ENCODE measurements around the gene KRTAP29-1. TPM values are rescaled to one million over a fixed set of nuclear protein-coding genes. Genes with fewer than 3 reads are reported as not detected.

KRTAP29-1 gene
- total RNA-seq, 1 donor from 2014 or later = not detected

DNA sequence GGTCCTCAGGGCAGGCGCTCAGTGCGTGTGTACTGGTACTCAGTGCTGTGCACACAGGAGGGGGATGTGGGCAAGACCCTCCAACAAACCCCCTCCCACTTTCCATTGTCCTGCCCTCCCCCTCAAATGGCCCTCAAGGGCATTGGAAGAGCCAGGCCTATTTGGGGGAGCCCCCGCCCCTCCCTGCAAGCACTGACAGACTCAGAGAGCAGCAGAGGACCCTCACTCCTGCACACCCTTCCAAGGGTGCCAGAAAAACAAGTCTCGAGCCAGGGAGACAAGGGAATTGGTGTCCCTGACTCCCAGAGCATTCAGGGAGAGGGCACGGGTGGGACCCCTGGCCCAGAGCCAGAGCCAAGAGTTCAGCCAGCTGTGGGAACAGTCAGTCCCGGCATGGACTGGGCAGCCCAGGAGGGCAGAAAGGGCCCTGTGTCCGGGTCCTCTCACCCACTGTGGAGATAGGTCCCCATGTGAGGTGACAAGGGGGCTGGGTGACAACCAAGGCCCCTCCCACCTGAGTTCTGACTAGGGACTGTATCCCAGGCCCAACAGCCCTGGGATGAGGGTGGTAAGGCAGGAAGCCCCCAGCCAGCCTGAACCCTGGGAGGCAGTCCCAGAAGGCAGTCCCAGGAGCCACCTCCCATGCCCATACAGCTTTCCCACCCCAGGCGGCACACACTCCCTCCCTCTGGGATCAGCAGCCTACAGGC, 24.9 kb upstream of the KRTAP29-1 start:
- ATAC-seq = no peak

DNA sequence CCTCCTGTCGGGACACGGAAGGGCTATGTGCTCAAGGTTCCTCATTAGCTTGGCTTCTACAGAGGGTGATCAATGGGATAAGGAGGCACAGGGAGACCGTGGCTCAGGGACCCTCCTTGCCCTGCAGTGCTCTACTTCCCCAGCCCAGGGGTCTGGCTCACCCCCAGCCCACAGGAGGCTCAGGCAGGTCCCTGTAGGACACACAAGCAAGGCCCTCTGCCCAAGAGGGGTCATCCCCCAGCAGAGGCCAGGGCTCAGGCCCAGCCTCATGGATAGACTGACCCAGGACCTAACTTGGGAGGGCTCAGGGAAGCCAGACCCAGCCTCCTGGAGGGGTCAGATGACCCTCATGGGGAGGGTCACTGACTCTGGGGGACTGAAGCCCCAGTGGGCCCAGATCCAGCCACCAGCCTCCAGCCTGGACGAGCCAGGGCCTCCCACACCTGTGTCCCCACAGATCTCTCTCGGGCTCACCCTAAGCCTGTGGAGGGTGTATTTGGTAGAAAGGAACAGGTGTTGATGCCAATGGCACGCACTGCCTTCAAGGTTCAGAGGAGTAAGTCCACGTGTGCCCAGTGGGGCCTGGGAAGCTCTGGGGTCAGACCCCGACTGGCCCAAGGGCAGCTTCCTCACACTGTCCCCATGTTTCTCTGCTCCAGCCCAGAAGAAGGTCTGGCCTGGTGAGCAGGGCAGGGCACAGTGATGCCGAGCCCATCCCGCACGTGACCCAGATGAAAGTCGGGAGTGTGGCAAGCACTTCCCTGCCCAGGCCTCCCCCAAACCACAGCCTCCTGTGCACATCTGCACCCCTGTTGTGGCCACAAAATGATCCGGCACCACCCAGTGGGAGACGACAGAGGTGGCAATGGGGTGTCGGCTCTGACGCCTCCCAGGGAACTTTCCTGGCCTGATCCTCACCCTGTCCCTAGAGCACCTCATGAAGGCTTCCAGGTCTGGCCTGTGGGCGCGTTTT, 23.8 kb upstream of the KRTAP29-1 start:
- no peak for ATAC-seq

DNA sequence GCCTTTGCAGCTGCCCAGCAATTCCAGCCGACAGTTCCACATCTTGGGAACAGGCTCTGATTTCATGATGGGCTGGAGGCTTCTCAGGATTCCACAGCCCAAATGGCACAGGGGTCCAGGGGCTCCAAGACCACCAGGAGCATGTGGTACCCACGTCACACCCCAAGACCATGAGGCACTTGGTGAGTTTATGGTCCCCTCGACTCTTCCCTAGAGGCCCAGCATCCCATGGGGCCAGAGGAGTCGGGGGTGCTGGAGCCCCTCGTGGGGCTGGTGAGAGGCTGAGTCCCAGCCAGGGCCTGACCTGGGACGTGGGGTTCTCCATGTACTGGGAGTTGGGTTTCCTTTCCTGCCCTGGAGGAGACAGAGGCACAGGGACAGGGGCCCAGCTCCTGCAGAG, 23.0 kb upstream of the KRTAP29-1 start:
- no peak for ATAC-seq

- no peak for ATAC-seq
Measured at GRCh38 chr17:41325126-41325525, 22.5 kb upstream of the KRTAP29-1 start.

GRCh38 chr17:41324180-41325075, 21.8 kb upstream of the KRTAP29-1 start:
- ATAC-seq = peak; percentile 51

DNA sequence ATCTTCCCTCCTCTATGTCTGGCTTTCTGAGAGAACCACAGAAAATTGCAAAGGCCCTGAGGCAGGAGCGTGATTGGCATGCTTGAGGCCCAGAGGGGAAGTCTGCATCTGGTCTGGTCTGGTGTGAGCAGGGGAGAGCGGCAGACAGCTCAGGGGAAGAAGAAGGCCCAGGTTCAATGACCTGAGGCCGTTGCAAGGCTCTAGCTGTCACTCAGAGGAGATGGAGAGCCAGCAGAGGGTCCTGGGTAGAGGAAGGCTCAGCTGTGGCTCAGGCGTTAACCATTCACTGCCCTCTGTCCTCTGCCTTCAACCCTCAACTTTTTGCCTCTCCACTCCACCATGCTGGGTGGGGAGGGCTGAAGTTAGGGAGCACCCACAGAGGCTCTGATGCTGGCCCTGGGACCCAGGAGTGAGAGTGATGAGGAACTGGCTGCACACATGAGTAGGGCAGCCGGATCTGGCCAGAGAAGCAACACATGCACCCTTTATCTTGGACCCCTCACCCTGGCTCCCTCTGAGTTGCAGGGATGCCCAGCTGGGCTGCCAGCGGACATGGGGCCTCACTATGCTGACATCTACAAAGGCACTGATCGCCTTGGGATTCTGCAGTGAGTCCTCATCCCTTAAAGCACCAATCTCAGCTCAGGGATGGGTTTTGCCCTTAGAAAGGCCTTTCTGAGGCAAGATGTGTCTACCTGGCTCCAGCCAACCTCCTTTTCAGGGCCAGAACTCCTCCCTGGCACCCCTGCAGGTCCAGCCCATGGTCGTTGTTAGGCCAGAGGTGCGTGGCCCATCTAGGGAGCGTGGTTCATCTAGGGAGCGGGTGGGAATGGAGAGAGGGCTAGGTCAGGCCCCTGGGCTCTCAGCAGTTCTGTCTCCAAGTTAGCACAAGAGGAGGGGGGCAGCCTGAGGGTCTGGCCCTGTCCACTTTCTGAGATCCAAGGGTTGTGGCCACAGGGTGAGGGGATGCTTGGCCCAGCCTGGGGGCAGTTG, 20.5 kb upstream of the KRTAP29-1 start:
- ATAC-seq = no peak

DNA sequence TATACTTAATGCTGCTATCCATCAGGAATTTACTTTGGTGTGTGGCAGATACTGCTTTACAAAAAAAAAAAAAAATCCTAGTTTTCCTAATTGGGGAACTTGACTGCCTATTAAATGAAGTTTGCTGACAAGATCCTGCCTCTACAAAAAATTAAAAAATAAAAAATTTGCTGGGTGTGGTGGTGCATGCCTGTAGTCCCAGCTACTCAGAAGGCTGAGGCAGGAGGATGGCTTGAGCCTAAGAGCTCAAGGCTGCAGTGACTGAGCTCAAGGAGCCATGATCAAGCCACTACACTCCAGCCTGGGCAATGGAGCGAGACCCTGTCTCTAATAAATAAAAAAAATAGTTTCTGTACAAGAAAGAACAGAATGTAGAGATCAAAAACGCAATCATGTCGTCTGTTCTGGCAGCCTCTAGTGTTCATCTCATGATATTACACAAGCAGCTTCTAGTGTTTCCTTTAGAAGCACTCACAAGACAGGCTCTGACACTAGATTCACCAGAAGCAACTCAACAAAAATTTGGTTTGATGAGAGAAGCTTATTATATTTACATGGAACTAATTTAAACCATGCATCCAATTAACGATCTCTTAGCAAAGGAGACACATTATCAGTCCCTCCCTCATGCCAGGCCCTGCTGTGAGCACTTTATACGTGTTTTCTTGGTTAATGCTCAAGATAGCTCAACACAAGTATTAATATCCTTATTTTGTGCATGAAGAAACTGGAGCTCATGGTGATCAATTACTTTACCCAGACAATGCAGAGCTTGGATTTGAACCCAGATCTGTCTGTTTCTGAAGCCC, 19.6 kb upstream of the KRTAP29-1 start:
- peak; percentile 55 for ATAC-seq

DNA sequence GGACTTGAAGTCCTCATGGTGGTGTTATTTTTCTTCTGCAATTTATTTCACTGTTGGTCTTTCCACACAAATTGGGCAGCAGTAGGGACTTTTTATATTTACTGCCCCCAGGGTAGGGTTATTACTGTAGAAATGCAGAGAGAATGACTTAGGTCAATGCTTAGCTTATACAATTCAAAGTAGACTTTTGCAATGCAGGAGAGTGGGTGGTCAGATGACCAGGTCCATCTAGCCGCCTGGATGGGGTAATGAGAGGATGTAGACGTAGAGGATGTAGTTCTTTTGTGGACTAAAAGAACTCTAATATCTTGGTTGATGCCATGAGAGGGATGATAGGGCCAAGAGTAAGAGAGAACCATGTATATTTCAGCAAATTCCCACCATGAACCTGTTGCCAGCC, 15.6 kb upstream of the KRTAP29-1 start:
- ATAC-seq = no peak

- no peak for ATAC-seq
Measured at GRCh38 chr17:41315814-41316445, 13.3 kb upstream of the KRTAP29-1 start.

- ATAC-seq = no peak
Measured at GRCh38 chr17:41315204-41315794, 12.6 kb upstream of the KRTAP29-1 start, which contains the start of gene KRTAP17-1. KRTAP17-1 (minus strand) TSS chr17:41315710; CDS start chr17:41315650, 60 bp downstream.

DNA sequence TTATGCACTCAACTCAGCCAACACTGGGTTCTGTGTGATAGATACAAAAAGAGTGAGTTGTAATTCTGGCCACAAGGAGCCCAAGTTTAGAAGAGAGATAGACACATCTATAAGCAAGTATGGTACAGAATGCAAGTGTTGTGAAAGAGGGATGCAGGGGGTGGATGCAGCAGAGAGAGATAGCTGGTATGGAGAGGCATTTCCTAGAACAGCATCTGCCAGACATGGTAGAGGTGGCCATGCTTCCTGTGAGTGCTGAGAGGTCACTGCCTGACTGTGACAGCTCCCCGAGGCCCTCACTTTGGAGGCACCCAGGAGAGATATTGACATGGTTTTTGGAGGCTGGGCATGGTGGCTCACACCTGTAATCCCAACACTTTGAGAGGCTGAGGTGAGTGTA, 8.5 kb upstream of the KRTAP29-1 start:
- no peak for ATAC-seq

GRCh38 chr17:41308918-41309359, 6.3 kb upstream of the KRTAP29-1 start, which contains the start of gene KRTAP16-1:
KRTAP16-1 (minus strand) TSS chr17:41309309; CDS start chr17:41309253, 56 bp downstream.
- ATAC-seq = peak; percentile 41

- ATAC-seq = peak; percentile 82
Measured at GRCh38 chr17:41308251-41308917, 5.7 kb upstream of the KRTAP29-1 start.

- ATAC-seq = no peak
Measured at GRCh38 chr17:41307647-41308046, 5.0 kb upstream of the KRTAP29-1 start.

DNA sequence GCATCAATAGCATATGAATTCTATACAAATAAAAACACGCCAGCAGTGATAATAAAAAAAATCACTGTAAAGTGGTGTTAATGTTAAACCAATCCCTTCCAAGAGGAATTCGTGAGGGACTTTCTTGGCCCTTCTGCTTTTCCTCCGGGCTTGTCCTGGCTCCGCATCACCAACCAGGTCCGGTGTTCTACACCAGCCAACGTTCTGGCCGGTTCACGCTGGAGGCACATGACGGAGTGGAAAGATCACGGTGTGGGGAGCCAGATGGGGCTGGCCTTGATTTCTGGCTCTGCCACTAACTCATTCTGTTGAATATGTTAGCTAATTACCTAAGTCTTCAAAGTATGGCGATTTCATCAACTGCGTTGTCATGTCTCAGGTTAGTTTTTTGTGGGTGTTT, 1.4 kb upstream of the KRTAP29-1 start:
- ATAC-seq = no peak

DNA sequence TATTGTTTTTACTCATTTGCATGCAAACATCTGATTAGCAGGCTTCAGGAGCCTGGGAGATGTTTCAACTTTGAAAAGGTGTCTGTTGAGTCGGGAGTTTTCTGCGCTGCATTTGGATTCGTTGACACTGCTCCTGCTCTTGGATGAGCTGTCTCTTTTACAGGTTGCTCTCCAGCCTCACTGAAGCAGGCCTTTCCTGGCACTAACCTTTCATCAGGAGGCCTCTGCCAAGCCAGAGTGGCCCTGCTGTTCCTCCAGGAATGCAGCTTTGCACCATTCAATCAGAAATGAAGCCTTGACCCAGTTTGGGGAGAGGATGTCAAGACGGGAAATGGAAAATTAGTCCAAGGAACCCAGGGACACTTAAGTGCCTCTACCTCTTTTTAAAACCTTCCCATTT, 330 bp upstream of the KRTAP29-1 start:
- ATAC-seq = no peak

- ATAC-seq = peak; percentile 68
Measured at GRCh38 chr17:41301204-41301790, 1.4 kb downstream of the KRTAP29-1 start.

DNA sequence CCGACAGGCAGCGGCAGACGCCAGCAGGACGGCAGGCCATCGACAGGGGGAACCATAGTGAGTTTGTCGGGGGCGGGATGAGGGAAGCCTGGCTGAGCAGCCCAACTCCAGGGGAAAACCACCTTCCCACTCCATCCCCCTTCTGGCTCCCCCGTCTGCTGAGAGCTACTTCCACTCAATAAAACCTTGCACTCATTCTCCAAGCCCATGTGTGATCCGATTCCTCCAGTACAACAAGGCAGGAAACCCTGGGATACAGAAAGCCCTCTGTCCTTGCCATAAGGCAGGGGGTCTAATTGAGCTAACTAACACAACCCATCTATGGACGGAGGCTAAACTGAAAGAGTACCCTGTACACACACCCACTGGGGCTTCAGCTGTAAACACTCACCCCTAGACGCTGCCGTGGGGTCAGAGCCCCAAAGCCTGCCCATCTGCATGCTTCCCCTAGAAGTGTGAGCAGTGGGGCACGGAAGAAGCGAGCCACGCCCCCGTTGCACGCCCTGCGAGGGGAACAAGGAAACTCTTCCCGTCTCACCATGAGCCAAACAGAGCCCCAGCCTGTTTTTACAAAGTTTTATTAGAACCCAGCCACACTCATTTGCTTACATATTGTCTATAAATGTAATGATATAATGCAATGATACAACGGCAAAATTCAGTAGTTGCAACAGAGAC, 4.1 kb downstream of the KRTAP29-1 start:
- no peak for ATAC-seq

All from esophagus mucosa (tissue), 1 donor.